ENCODE data around the gene MAPKAPK2.

DNA sequence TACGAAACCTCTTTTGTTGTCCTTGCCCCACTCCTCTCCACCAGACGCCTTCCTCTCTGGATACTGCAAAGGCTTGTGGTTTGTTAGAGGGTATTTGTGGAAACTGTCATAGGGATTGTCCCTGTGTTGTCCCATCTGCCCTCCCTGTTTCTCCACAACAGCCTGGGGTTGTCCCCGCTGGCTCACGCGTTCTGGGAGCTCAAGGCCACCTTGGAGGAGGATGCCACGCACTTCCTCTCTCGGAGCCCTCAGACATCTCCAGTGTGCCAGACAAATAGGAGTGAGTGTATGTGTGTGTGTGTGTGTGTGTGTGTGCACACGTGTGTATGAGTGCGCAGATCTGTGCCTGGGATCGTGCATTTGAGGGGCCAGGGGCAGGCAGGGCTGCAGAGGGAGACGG is 48.3 kb downstream of the MAPKAPK2 start:
- no peak for TF ChIP-seq POLR2A (IDR thresholded peaks at IDR 0.05; ENCODE audit: low read depth, low read length)
- TF ChIP-seq POLR2AphosphoS5 (IDR thresholded peaks at IDR 0.05; ENCODE audit: low read depth, low read length): no peak
